GM21576 (cell line): ENCODE results near the gene IPO4.

ENCODE experiments used
- ATAC-seq: cut with Tn5 transposase; IDR thresholded peaks from one replicate; pipeline ENCODE4 v1.9.1; 2021; ENCODE audit warnings: mild to moderate bottlenecking, moderate library complexity; ENCODE audit not compliant: unreplicated experiment

The IPO4 gene

DNA sequence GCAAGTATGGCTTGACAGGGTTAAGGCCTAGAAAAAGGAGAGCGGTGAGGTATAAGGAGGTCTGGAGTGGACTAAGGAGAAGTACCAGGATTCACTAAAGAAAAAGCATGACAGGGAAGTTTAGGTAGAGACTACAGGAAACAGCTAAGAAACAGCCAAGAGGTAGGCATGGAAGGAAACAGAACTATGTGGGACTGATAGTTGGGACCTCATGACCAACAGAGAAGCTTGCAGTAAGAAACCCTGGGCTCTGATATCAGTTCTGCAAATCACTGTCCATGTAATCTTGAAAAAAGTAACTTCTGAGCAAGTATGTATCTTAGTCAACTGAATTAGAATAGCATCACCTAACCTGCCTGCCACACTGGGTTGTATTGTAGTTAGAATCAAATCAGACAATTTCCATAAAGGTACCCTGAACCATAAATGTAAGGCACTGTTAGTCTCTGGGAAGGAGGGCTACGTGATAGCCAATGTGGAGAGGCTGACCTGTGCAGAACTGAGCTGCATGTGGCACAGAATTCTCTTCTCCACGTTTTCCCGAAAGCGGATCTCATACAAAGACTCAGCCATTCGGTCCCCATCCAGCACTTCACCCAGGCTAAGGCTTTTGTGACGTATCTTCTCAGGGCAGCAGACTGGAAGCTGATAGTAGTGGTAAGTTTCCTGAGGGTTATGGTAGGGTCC is 5.7 kb upstream of the IPO4 start:
- no peak for ATAC-seq

DNA sequence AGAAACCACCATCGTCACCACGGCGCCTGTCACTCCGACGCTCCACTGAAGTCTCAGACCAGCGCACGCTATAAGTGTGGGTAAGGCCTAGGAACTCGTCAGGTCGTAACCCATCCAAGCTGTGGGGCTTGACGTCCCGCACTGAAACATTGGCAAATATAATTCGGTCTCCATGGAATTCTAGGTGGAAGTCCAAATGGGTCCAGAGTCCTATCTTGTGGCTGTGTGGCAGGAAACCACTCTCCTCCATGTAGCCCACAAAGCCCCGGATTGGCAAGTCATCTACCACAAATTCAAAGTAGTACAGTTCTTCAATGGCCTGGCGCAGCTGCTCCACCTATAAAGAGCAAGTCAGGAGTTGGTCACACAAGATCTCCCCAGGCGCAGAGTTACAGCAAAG is 4.3 kb upstream of the IPO4 start:
- no peak for ATAC-seq

DNA sequence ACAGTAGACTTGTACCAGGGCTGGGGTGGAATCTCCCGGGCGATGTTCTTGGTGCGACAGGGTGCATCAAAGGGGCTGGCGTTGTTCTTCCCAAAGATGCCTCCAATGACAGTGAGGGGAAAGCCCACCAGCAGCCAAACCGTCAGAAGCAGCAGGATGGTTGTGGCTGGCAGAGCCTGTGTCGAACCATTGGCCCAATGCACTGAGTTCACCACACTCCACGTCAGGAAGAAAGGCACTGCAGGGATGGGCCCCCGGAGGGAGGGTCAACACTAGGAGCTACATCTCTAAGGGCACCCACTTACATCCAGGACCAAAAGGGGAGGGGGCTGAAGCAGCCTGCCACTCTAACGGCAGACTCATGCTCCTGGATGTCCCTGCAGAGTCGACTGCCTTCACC is 1.8 kb upstream of the IPO4 start:
- no peak for ATAC-seq

DNA sequence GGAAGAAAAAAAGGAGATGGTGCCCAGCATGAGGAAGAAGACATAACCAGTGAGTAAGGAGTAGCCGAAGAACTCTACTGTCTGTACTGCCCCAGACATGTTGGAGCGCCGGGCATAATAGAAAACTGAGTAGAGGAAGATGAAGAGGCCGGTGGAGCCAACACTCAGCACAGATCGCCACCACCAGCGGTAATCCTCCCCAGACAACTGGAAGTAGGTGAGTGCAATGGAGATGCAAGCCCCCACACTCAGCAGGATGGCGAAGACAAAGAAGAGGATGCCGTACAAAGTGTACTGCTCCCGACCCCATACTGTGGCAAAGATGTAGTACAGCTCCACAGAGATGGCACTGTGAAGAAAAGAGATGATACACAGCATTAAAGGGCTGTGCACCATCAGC is 844 bp upstream of the IPO4 start:
- ATAC-seq = no peak

DNA sequence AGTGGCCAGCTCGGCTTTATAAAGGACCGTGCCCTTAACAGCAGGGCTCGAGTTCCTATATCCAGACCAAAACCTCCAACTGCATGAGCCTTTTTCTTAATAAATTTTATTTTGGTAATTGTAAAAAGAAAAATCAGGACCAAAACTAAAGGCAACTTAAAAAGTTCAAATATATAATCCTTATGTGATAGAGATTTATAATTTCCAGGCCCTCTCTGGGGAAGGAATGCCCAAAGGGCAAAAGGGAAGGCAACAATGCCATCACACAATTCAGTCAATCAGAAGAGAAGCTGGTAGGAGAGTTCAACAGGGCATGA is 401 bp upstream of the IPO4 start:
- no peak for ATAC-seq

DNA sequence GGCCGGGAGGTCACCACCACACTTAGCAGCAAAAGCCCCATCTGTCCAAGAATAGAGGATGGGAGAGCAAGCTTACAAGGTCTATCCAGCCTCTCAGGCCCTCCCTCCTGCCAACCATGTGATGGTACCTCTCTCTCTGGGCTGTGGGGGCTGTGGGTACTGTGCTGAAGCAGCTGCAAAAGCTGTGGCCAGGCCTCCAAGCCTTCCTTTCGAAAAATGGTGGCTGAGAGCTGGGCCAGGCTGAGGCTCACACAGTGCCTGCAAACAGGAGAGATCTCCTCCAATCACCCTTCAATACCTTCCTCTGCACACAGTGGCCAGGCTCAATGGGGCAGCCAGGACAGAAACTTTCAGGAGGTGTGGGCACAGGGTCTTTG is 1.1 kb downstream of the IPO4 start:
- ATAC-seq = no peak

DNA sequence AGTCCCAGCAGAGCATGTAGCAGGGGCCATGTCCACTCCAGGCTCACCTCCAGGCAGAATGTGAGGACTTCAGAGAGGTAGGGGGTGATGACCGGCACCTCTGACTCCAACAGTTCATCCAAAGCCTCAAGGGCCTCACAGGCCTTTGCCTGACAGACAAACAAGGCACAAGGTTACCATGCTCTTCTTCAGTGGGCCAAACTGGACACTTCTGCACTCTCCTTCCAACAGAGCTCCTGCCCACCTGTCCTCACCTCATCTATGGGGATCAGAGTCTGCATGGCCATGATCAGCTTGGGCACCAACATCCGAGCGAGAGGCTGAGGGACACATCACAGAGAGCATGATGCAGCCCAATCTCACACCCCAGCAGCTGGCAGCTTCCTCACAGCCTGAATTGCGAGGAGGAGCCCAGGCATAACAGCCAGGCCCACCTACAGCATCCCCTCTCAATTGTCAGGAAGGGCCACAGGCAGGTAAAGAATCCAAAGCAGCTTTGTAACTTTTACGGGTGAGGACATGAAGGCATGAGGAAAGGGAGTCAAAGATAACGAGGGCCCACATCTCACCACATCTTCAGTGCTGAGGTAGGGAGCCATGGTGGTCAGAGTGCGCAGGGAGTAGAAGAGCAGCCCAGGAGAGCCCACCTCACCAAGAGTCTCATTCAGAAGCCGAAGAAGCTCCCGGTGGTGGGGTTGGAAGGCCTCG is 1.6 kb downstream of the IPO4 start:
- ATAC-seq = no peak

DNA sequence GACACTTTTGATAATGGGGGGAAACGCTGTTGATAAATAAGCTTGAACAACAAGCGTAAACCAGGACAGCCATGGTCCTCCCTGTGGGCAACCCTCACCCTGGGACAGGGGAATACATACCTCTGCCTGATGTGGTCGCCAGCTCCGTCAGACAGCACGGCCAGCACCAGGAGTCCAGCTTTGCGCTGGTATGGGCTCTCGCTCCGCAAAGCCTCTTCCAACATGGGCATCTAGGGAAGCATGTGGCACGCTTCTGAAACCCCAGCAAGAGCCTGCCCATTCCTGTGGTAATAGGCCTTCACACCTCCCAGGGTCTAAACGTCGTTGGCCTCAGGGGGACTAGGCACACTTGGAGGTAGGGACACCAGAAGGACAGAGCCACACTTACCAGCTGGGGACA is 2.9 kb downstream of the IPO4 start:
- no peak for ATAC-seq

DNA sequence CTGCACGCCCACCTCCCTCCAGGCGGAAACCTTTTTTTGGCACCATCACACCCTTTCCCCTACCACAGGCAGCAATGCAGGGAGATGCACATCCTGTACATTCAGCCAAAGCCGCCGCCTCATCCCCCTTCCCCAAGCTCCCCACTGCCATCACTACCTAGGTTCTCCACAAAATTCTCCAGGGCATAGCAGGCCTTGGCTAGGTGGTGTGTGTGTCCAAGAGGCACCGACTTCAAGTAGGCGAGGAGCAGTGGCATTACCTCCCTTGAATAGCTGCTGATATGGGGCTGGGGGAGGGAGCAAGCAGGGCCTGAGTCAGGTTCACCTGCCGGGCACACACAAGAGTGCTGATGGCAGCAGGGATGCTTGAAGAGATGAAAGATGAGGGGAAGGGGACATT is 3.6 kb downstream of the IPO4 start:
- no peak for ATAC-seq

DNA sequence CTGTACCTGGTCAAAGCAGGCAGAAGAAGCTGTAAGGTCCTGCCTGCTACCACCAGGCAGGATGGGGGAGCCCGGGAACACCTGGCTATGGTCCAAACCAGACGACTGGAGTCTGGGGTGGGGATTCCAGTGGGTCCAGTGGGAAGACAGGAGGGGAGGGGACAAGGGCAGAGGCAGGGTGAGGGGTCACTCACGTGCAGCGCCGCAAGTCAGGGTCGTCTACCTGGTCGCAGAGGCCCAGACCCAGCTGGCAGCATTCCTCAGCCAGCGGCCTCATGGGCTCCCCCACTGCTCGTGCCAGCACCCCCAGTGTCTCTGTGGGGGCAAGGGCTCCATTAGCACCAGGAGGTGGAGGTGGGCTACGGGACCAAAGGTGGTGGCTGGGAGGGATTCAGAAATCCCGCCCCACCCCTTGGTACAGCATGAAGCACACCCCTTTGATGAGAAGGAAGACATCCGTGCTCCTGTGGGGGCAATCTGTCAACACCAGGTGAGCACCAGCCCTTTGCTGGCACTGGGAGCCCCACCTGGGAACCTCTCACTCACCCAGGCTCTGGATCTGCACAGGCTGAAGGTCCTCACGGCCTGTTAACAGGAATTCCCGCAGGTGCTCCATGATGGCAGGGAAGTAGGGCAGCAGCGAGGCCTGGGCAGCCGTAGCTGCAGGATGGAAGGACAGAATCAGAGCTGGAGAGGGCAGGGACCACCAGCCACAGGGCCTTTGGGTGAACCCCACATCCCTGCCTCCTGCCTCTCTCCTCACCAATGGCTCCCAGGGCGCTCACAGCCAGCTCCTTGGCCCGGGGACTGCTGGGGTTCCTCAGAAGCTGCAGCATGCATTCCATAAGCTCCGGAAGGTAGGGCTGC is 4.3 kb downstream of the IPO4 start:
- ATAC-seq = no peak

DNA sequence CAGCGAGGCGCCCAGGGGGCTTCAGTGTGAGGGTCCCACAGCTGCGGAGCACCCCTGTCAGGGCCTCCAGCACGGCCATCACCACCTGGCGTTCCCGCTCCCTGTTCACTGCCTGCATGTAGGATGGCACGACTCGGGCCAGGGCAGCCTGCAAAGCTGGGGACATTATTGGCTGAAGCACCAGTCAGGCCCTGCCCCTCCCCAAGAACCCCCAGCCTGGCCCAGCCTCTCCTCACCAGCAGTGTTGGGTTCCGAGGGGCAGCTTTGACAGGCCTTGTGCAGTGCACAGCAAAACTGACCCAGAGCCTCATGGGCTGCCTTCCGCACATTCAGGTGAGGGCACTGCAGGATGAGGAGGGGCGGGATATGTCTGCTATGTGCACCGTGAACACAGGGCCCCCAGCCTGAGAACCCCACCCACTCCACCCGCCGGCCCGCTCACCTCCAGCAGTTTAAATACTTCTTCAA is 5.6 kb downstream of the IPO4 start:
- ATAC-seq = no peak

DNA sequence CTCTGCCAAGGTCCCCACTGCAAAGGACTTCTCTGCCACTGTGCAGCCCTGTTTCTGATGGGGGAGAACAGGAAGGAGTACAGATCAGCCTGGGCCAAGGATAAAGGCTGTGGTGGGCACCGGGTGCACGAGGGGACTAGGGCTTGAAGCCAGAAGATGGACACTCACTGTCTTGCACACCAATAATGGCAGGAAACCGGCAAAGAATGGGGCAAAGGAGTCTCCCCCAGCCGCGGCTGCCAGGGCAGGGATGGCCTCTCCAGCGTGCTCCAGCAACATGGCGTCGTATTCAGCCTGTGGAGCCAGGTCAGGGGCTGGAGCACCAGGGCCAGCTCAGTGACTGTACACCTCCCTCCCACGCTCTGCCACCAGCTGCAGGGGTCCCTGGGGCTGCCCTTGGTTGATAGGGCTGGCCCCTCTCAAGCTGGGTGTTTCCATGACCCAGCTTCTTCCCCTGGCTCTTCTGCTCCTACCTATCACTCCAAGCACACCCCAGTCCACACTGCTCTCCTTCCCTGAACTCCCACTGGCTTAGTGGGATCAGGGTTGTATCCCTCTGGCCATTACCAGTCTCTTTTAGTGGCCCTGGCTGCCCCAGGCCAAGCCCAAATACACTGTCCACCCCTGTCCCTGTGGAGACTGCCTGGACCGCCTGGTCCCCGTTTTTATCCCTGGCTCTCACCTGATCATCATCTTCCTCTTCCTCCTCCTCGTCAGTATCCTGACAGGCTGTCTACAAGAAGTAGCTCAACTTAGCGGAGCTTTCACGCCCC is 6.3 kb downstream of the IPO4 start:
- no peak for ATAC-seq

DNA sequence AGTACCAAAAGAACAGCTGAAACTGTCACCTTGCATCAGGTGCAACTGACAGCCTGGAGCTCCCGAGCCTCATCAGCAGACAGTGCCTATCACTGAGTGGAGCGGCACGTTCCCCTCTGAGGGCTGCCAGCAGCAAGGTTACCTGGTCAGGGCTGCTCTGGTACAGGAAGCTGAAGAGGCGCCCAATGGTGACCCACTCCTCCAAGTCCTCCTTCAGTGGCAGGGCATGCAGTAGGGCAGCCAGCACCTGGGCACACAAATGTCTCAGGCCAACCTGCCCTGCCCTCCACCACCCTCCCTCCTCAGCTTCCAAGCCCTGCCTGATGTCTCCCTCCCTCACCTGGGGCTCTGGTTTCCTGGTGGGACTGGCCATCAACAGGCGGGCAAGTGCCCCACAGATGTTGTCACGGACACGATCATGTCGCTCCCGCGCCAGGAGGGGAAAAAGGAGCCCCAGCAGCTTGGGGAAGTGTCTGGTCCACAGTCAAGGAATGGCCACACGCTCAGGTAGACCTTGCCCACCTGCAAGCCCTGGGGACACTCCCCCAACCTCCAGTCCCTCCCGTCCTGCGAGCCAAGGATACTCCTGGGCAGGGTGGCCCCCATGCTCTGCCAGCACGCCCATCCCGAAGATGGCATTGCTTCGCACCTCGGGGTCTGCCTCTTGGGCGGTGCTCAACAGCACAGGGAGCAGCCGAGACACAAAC is 7.1 kb downstream of the IPO4 start:
- ATAC-seq = no peak

DNA sequence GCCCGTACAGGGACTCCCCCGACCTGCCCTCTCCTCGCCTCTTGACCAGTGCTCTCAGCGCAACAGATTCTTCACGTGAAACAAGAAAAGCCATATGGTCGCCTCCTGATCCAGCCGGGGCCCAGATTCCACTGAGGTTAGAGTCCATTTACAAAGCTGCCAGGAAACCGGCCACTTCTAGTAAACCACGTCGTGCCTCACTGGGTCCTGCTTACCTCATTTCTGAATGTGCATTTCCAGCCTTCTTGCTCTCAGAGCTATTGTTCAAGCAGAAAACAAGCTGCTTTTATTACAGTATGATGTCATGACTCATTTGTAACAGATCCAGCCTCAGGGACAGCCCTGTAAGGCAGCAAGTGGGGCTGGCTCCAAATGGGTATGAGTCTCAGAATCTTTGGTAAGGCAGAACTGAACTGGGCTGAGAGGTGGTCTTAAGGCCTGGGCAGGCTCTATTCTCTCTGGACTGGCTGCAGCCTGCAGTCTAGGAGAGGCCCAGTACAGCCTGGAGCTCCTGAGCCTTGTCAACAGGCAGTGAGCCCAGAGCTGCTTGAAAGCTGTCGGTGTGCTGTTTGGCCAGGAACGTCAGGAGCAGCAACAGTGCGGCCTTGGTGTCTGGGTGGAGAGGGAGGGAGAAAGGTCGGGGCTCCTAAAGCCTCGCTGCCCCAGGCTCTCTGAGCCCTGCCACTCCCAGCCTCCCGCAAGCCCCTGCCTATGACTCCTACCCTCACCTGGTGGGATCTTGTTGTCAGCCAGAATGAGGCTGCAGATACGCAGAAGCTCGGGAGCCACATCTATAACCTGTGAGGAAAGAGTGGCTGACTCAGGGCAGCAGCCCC is 8.4 kb downstream of the IPO4 start:
- ATAC-seq = no peak

DNA sequence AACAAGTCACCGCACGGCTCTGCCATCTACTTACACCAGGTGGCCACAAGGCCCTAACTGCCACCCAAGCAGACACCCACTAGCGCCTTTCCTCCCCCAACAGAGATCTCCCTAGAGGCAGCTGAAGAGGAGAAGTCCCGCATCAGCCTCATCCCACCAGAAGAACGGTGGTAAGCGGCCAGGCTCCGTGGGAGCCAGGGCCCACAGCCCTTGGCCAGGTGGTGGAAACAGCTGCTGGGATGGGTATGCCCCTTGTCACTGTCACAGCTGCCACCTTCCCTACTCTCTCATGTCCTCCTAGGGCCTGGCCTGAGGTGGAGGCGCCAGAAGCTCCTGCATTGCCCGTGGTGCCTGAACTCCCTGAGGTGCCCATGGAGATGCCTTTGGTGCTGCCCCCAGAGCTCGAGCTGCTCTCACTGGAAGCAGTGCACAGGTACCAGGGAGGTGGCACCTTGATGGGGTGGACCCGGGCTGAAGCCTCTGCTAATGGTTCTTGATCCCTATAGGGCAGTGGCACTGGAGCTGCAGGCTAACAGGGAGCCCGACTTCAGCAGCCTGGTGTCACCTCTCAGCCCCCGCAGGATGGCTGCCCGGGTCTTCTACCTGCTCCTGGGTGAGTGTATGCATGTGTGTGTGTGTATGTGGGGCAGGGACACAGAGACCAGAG is 9.2 kb downstream of the IPO4 start:
- no peak for ATAC-seq

DNA sequence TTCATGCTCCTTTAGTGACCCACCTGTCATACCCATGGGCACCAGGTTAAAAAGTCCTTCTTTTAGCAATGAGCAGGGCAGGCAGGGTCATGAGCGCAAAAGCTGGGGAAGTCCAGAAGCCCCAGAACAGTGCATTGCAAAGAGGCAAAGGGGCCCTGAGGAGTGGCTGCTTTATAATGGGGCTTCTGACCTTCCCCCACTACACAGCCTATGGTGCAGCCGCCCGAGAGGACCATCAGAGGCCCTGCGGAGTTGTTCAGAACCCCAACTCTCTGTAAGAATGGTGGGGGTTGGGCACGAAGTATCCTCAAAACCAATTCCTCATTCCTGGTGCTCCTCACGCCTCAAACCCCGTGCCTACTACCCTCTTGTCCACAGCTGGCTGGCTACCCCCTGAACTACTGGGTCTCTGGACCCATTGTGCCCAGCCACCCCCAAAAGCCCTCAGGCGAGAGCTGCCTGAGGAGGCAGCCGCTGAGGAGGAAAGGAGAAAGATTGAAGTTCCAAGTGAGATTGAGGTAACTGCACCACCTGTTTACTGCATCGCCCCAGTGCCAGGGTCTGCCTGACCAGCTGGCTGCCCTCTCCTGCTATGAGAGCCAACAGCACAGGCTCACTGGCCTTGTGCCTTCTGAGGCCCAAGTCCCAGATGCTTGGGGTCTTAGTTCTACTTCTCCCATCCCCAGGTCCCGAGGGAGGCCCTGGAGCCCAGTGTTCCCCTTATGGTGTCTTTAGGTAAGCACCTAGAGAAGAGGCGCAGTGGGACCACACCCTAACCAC is 10.0 kb downstream of the IPO4 start:
- no peak for ATAC-seq

DNA sequence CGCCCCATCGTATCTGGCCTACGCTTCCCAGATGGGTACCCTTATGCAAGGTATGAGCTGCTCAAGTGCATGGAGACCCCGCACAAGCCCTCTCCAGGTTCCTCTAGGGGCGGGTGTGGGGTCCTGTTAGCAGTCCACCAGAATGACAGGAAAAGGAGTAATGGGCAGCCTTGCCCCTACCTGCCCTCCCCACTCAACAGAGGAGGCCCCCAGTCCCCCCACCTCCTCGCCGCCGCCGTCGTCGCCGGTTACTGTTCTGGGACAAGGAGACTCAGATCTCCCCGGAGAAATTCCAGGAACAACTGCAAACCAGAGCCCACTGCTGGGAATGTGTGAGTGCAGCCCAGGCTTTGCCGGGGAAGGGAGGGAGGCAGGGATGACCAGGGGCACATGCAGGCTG is 10.7 kb downstream of the IPO4 start:
- no peak for ATAC-seq

DNA sequence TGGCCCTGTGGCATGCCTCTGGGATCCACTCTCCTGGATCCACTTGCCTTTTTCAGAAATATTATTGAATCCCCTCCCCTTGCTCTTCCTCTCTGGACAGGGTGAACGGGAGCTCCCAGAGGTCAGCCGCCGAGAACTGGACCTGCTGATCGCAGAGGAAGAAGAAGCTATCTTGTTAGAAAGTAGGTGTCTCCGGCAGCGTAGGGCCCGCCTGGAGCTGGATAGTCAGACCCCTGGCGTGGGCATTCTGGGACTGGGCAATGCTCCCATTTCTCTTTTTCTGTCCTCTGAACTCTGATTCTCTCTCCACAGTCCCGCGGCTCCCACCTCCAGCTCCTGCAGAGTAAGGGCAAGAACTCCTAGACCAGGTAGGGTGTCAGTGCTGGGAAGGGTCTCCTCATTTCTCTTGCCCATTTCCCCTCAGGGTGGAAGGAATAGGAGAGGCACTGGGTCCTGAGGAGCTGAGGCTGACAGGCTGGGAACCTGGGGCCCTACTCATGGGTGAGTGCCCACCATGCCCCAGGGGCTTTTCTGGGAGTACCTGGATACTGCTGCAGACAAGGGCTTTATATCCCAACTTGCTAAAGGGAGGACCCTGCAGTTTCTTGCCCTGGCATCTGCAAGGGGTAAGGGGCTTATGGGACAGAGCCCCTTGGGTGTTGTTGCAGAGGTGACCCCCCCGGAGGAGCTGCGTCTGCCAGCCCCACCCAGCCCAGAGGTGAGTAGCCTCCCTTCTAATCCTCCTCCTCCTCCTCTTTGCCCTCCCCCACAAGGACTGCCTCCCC is 11.4 kb downstream of the IPO4 start:
- ATAC-seq = no peak
